ENCODE results near the gene MTOR.

Gene MTOR

DNA sequence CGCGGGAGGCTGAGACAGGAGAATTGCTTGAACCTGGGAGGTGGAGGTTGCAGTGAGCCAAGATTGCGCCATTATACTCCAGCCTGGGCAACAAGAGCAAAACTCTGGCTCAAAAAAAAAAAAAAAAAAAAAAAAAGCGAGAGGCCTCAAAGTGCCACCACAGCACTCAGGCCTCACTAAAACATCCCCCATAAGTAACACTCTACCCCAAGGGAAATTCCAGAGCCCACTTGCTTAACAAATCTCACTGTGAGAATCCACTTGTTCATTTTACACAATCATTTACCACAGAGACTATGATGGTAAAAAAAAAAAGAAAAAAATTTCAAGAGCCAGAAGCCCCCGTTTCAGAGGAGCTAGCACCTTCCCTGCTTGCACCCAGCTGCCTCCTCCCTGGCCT, 136.4 kb downstream of the MTOR start:
- no peaks in the 10 kb centered on the region for H3K4me1 ChIP-seq (ENCODE audit: control insufficient read depth, low read depth, low read length)
- no peak overlapping the region for H3K27ac ChIP-seq (ENCODE audit: low read depth, low read length)
- no peak overlapping the region for H3K56ac ChIP-seq (ENCODE audit: low read length)
- no CpG with 5 or more reads among the region's 5 CpGs for WGBS (ENCODE audit: extremely low coverage, insufficient coverage, low lambda C conversion rate)
- no peak overlapping the region for H3K4ac ChIP-seq (ENCODE audit: low read depth, low read length)
- no peak overlapping the region for H3K9ac ChIP-seq (ENCODE audit: low read length)
- H2BK120ac ChIP-seq (ENCODE audit: low read depth, low read length) = no peak overlapping the region
- H3K36me3 ChIP-seq (ENCODE audit: control insufficient read depth, insufficient read depth, low read length) = peaks cover 27% of the 10 kb centered on the region
- no peak overlapping the region for H3K18ac ChIP-seq (ENCODE audit: low read length)
- no peak overlapping the region for H4K5ac ChIP-seq (ENCODE audit: low read length)
- no peak overlapping the region for H3K4me2 ChIP-seq (ENCODE audit: low read length)
- no peaks in the 10 kb centered on the region for H3K79me2 ChIP-seq (ENCODE audit: control insufficient read depth, insufficient read depth, low read length)
- no peak overlapping the region for H4K8ac ChIP-seq (ENCODE audit: low read depth, low read length)
- H3K4me3 ChIP-seq (ENCODE audit: low read length) = no peak overlapping the region
- no peaks in the 10 kb centered on the region for H3K27me3 ChIP-seq (ENCODE audit: insufficient read depth, low read length, poor library complexity)
- no peak overlapping the region for H2BK5ac ChIP-seq (ENCODE audit: low read length)
- H3K79me1 ChIP-seq (ENCODE audit: low read length) = no peaks in the 10 kb centered on the region
- no peak overlapping the region for H2BK15ac ChIP-seq (replicated peaks; ENCODE audit: low read depth)
- H3K23ac ChIP-seq (ENCODE audit: low read length) = no peak overlapping the region
- DNase-seq = no peak
- no peak overlapping the region for H2AK5ac ChIP-seq (ENCODE audit: low read length)

DNA sequence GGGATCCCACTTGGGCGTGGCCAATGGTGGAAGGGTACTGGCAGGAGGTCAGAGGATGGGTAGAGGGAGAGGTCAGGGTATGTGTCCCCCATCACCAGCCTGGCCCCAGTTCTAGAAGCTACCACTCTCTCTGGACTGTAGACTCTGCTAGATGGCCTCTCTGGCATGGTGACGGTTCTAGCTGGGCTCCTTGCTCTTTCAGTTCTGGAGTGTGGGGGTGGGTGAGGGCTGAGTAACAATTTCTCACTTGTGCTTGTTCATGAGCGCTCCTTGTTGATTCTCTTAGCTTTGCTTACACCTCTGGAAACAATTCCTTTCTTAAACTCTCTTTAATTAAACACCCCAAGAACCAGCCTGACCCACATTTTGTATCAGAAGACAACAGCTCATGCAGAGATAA, 137.4 kb downstream of the MTOR start:
- peaks cover 24% of the 10 kb centered on the region for H3K36me3 ChIP-seq (ENCODE audit: control insufficient read depth, insufficient read depth, low read length)
- no peak overlapping the region for H3K27ac ChIP-seq (ENCODE audit: low read depth, low read length)
- no peak overlapping the region for H2BK5ac ChIP-seq (ENCODE audit: low read length)
- H3K9ac ChIP-seq (ENCODE audit: low read length) = no peak overlapping the region
- H2AK5ac ChIP-seq (ENCODE audit: low read length) = no peak overlapping the region
- H3K18ac ChIP-seq (ENCODE audit: low read length) = no peak overlapping the region
- H2BK120ac ChIP-seq (ENCODE audit: low read depth, low read length) = no peak overlapping the region
- H3K4me2 ChIP-seq (ENCODE audit: low read length) = no peak overlapping the region
- no peak overlapping the region for H4K8ac ChIP-seq (ENCODE audit: low read depth, low read length)
- no peak overlapping the region for H2BK15ac ChIP-seq (replicated peaks; ENCODE audit: low read depth)
- no peaks in the 10 kb centered on the region for H3K27me3 ChIP-seq (ENCODE audit: insufficient read depth, low read length, poor library complexity)
- H3K56ac ChIP-seq (ENCODE audit: low read length) = no peak overlapping the region
- WGBS (ENCODE audit: extremely low coverage, insufficient coverage, low lambda C conversion rate) = no CpG with 5 or more reads among the region's 3 CpGs
- no peaks in the 10 kb centered on the region for H3K4me1 ChIP-seq (ENCODE audit: control insufficient read depth, low read depth, low read length)
- H3K79me1 ChIP-seq (ENCODE audit: low read length) = no peaks in the 10 kb centered on the region
- no peak overlapping the region for H3K4me3 ChIP-seq (ENCODE audit: low read length)
- DNase-seq = no peak
- H3K23ac ChIP-seq (ENCODE audit: low read length) = no peak overlapping the region
- H3K4ac ChIP-seq (ENCODE audit: low read depth, low read length) = no peak overlapping the region
- H4K5ac ChIP-seq (ENCODE audit: low read length) = no peak overlapping the region
- H3K79me2 ChIP-seq (ENCODE audit: control insufficient read depth, insufficient read depth, low read length) = no peaks in the 10 kb centered on the region

DNA sequence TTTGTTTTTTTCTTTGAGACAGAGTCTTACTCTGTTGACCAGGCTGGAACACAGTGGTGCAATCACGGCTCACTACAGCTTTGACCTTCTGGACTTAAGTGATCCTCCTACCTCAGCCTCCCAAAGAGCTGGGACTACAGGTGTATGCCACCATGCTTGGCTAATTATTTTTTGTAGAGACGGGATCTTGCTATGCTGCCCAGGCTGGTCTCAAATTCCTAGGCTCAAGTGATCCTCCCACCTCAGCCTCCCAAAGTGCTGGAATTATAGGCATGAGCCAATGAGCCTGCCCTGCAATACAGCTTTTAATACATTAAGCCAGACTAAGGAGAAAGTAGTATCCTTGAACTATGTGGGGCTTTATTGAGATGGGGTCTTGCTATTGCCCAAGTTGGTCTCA, 146.0 kb downstream of the MTOR start:
- H3K4me2 ChIP-seq (ENCODE audit: low read length) = no peak overlapping the region
- no peak overlapping the region for H2BK5ac ChIP-seq (ENCODE audit: low read length)
- WGBS (ENCODE audit: extremely low coverage, insufficient coverage, low lambda C conversion rate) = no CpG with 5 or more reads among the region's 2 CpGs
- H3K56ac ChIP-seq (ENCODE audit: low read length) = no peak overlapping the region
- H3K4ac ChIP-seq (ENCODE audit: low read depth, low read length) = no peak overlapping the region
- peaks cover 12% of the 10 kb centered on the region for H3K36me3 ChIP-seq (ENCODE audit: control insufficient read depth, insufficient read depth, low read length)
- H3K23ac ChIP-seq (ENCODE audit: low read length) = no peak overlapping the region
- no peaks in the 10 kb centered on the region for H3K27me3 ChIP-seq (ENCODE audit: insufficient read depth, low read length, poor library complexity)
- no peak overlapping the region for H2BK15ac ChIP-seq (replicated peaks; ENCODE audit: low read depth)
- no peak overlapping the region for H3K4me3 ChIP-seq (ENCODE audit: low read length)
- H2AK5ac ChIP-seq (ENCODE audit: low read length) = no peak overlapping the region
- no peaks in the 10 kb centered on the region for H3K79me2 ChIP-seq (ENCODE audit: control insufficient read depth, insufficient read depth, low read length)
- no peak overlapping the region for H4K8ac ChIP-seq (ENCODE audit: low read depth, low read length)
- no peak overlapping the region for H4K5ac ChIP-seq (ENCODE audit: low read length)
- H3K18ac ChIP-seq (ENCODE audit: low read length) = no peak overlapping the region
- no peak for DNase-seq
- H3K27ac ChIP-seq (ENCODE audit: low read depth, low read length) = no peak overlapping the region
- no peak overlapping the region for H2BK120ac ChIP-seq (ENCODE audit: low read depth, low read length)
- H3K79me1 ChIP-seq (ENCODE audit: low read length) = no peaks in the 10 kb centered on the region
- no peaks in the 10 kb centered on the region for H3K4me1 ChIP-seq (ENCODE audit: control insufficient read depth, low read depth, low read length)
- H3K9ac ChIP-seq (ENCODE audit: low read length) = no peak overlapping the region

DNA sequence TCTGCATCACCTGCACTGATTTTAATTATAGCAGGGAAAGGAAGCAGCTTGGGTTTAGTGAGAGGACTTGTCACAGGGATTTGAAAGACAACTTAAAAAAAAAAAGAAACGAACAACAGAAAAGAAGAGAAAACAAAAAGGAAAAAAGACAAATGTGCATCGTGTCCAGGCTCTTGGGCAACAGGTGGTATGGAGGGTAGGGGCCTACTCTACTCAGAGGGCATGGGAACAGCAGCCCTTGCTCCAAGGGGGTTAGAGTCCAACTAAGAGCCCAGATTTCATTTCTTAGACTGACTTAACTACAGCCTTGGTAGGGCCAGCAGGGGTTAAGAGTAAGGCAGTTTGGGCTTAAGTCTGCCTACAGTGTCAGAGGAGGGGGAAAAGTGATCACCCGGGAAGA, 147.4 kb downstream of the MTOR start:
- Histone ChIP-seq H3K4me3 (ENCODE audit: low read length) (no peak overlapping the region), H4K5ac (ENCODE audit: low read length) (no peak overlapping the region), H2BK15ac (replicated peaks; ENCODE audit: low read depth) (no peak overlapping the region), H3K79me2 (ENCODE audit: control insufficient read depth, insufficient read depth, low read length) (no peaks in the 10 kb centered on the region), H3K27ac (ENCODE audit: low read depth, low read length) (no peak overlapping the region), H3K4ac (ENCODE audit: low read depth, low read length) (no peak overlapping the region), H3K36me3 (ENCODE audit: control insufficient read depth, insufficient read depth, low read length) (peaks cover 12% of the 10 kb centered on the region), H4K8ac (ENCODE audit: low read depth, low read length) (no peak overlapping the region), H3K56ac (ENCODE audit: low read length) (no peak overlapping the region), H3K18ac (ENCODE audit: low read length) (no peak overlapping the region), H3K9ac (ENCODE audit: low read length) (no peak overlapping the region), H3K23ac (ENCODE audit: low read length) (no peak overlapping the region), H2BK5ac (ENCODE audit: low read length) (no peak overlapping the region), H3K4me1 (ENCODE audit: control insufficient read depth, low read depth, low read length) (no peaks in the 10 kb centered on the region), H3K27me3 (ENCODE audit: insufficient read depth, low read length, poor library complexity) (no peaks in the 10 kb centered on the region), H3K4me2 (ENCODE audit: low read length) (no peak overlapping the region), H3K79me1 (ENCODE audit: low read length) (no peaks in the 10 kb centered on the region), H2AK5ac (ENCODE audit: low read length) (no peak overlapping the region), H2BK120ac (ENCODE audit: low read depth, low read length) (no peak overlapping the region)
- no CpG with 5 or more reads among the region's 3 CpGs for WGBS (ENCODE audit: extremely low coverage, insufficient coverage, low lambda C conversion rate)
- DNase-seq = no peak

DNA sequence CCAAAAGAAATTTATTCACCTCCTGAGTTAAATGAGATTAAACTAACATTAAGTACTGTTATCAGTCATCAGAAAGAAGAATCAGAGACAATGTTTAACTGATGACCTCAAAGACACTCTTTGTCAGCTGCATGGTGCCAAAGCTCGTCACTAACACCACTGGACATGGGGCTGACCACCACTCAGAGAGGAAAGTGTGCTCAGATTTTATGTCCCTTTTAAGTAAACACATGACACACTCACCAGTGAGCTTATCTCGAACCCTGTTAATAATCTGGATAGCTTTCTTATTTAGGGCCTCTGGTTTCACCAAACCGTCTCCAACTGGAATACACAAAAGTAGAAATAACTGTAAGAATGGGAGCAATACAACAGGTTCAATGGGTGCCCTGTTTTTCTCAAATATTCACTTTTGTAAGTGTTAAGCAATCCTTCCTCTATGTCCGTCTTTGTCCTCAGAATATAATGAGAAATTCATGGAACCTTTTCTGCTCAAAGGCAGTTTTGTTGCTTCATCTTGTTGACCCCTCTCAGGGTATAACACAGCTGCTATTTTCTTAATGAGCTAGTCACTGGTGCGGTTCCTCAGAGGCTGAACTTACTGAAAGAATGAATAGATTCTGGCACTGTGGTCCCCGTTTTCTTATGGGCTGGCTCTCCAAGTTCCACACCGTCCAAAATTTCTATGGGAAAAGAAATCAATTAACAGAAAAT, 153.1 kb downstream of the MTOR start:
- WGBS (ENCODE audit: extremely low coverage, insufficient coverage, low lambda C conversion rate) = no CpG with 5 or more reads among the region's 7 CpGs
- Histone ChIP-seq H3K4me2 (ENCODE audit: low read length) (no peak overlapping the region), H2BK5ac (ENCODE audit: low read length) (no peak overlapping the region), H3K36me3 (ENCODE audit: control insufficient read depth, insufficient read depth, low read length) (peaks cover 13% of the 10 kb centered on the region), H4K5ac (ENCODE audit: low read length) (no peak overlapping the region), H2BK15ac (replicated peaks; ENCODE audit: low read depth) (no peak overlapping the region), H3K27me3 (ENCODE audit: insufficient read depth, low read length, poor library complexity) (no peaks in the 10 kb centered on the region), H3K79me1 (ENCODE audit: low read length) (no peaks in the 10 kb centered on the region), H3K18ac (ENCODE audit: low read length) (no peak overlapping the region), H3K4ac (ENCODE audit: low read depth, low read length) (no peak overlapping the region), H2AK5ac (ENCODE audit: low read length) (no peak overlapping the region), H3K4me3 (ENCODE audit: low read length) (no peak overlapping the region), H3K23ac (ENCODE audit: low read length) (no peak overlapping the region), H3K79me2 (ENCODE audit: control insufficient read depth, insufficient read depth, low read length) (no peaks in the 10 kb centered on the region), H2BK120ac (ENCODE audit: low read depth, low read length) (no peak overlapping the region), H4K8ac (ENCODE audit: low read depth, low read length) (no peak overlapping the region), H3K9ac (ENCODE audit: low read length) (no peak overlapping the region), H3K27ac (ENCODE audit: low read depth, low read length) (no peak overlapping the region), H3K56ac (ENCODE audit: low read length) (no peak overlapping the region), H3K4me1 (ENCODE audit: control insufficient read depth, low read depth, low read length) (no peaks in the 10 kb centered on the region)
- DNase-seq = no peak

DNA sequence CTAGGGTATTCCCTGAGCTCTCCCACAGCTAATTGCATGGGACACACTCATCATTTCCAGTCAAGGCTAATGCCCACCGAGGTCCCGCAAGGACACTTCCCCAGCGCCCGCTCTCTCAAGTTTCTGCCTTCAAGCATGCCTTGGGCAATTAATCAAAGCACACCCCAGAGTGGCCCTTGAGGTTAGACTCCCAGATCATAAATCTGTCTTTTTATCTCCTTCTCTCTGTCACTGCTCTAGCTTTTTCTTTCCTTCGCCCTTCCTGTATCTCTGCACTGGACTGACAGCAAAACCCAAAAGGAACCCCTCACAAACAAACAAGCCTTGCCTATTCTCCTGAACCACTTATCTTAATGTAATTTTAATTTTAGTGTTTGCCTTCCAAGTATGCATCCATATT, 154.8 kb downstream of the MTOR start:
- H2BK120ac ChIP-seq (ENCODE audit: low read depth, low read length) = no peak overlapping the region
- H3K36me3 ChIP-seq (ENCODE audit: control insufficient read depth, insufficient read depth, low read length) = peaks cover 8% of the 10 kb centered on the region
- no peak for DNase-seq

More for the DNA sequence above, 154.8 kb downstream of the MTOR start:
- no peak overlapping the region for H3K4me3 ChIP-seq (ENCODE audit: low read length)
- H3K23ac ChIP-seq (ENCODE audit: low read length) = no peak overlapping the region
- H4K8ac ChIP-seq (ENCODE audit: low read depth, low read length) = no peak overlapping the region
- H3K4ac ChIP-seq (ENCODE audit: low read depth, low read length) = no peak overlapping the region
- H3K4me2 ChIP-seq (ENCODE audit: low read length) = no peak overlapping the region
- WGBS (ENCODE audit: extremely low coverage, insufficient coverage, low lambda C conversion rate) = no CpG with 5 or more reads among the region's 5 CpGs
- no peaks in the 10 kb centered on the region for H3K27me3 ChIP-seq (ENCODE audit: insufficient read depth, low read length, poor library complexity)
- H2BK15ac ChIP-seq (replicated peaks; ENCODE audit: low read depth) = no peak overlapping the region
- H3K79me1 ChIP-seq (ENCODE audit: low read length) = no peaks in the 10 kb centered on the region
- H2BK5ac ChIP-seq (ENCODE audit: low read length) = no peak overlapping the region
- no peaks in the 10 kb centered on the region for H3K79me2 ChIP-seq (ENCODE audit: control insufficient read depth, insufficient read depth, low read length)
- no peak overlapping the region for H2AK5ac ChIP-seq (ENCODE audit: low read length)
- no peaks in the 10 kb centered on the region for H3K4me1 ChIP-seq (ENCODE audit: control insufficient read depth, low read depth, low read length)
- H3K27ac ChIP-seq (ENCODE audit: low read depth, low read length) = no peak overlapping the region
- no peak overlapping the region for H3K18ac ChIP-seq (ENCODE audit: low read length)
- H3K9ac ChIP-seq (ENCODE audit: low read length) = no peak overlapping the region
- H3K56ac ChIP-seq (ENCODE audit: low read length) = no peak overlapping the region
- no peak overlapping the region for H4K5ac ChIP-seq (ENCODE audit: low read length)
